Mesenchymal stem cell (in vitro differentiated cells and primary cell): Measurements from ENCODE around the gene C11orf98.
"Not testable (repeated sequence)": the region's sequence is repeated elsewhere in the genome, so short reads cannot be mapped to it uniquely, and the experiment has no call there.

ENCODE experiments used
- DNase-seq: peaks from one replicate; pipeline ENCODE4 v3.0.0-alpha.2; 2013
- H2AFZ ChIP-seq: one replicate; pipeline ENCODE4 v1.6.1; 2013; ENCODE audit warnings: low read depth, mild to moderate bottlenecking, control low read depth, inconsistent platforms, low read length, moderate library complexity
- H2AK5ac ChIP-seq: 2 replicates; pipeline ENCODE4 v1.6.1; 2013; ENCODE audit warnings: low read length, moderate library complexity, mild to moderate bottlenecking, inconsistent platforms; ENCODE audit not compliant: severe bottlenecking
- H2BK120ac ChIP-seq: one replicate; pipeline ENCODE4 v1.6.1; 2013; ENCODE audit warnings: low read depth, mild to moderate bottlenecking, inconsistent platforms, low read length, moderate library complexity
- H2BK12ac ChIP-seq, 2 experiments: one replicate each; pipeline ENCODE4 v1.6.1; 2013; ENCODE audit warnings: inconsistent platforms in 2 of 2, low read length in 2 of 2, mild to moderate bottlenecking in 2 of 2, moderate library complexity in 2 of 2, control low read depth in 1 of 2
- H2BK15ac ChIP-seq: one replicate; pipeline ENCODE4 v1.6.1; 2013; ENCODE audit warnings: mild to moderate bottlenecking, low read depth, inconsistent platforms; ENCODE audit not compliant: poor library complexity, severe bottlenecking
- H2BK5ac ChIP-seq: 2 replicates; pipeline ENCODE4 v1.6.1; 2013; ENCODE audit warnings: low read depth, mild to moderate bottlenecking, low read length, control low read depth, inconsistent platforms; ENCODE audit not compliant: poor library complexity, severe bottlenecking
- H3K14ac ChIP-seq, 2 experiments: one replicate each; pipeline ENCODE4 v1.6.1; 2013; ENCODE audit warnings: inconsistent platforms in 2 of 2, low read length in 2 of 2, control low read depth in 1 of 2, mild to moderate bottlenecking in 1 of 2, moderate library complexity in 1 of 2
- H3K18ac ChIP-seq, 2 experiments: one replicate each; pipeline ENCODE4 v1.6.1; 2013; ENCODE audit warnings: inconsistent platforms in 2 of 2, low read length in 2 of 2, control low read depth in 1 of 2, low read depth in 1 of 2, mild to moderate bottlenecking in 1 of 2
- H3K23ac ChIP-seq, 2 experiments: one replicate each; pipeline ENCODE4 v1.6.1; 2013; ENCODE audit warnings: inconsistent platforms in 2 of 2, low read length in 2 of 2, mild to moderate bottlenecking in 2 of 2, moderate library complexity in 2 of 2, control low read depth in 1 of 2
- H3K27ac ChIP-seq: 2 replicates; pipeline ENCODE4 v1.5.1; 2013; ENCODE audit warnings: mild to moderate bottlenecking, moderate library complexity, low read length, control low read depth, inconsistent platforms; ENCODE audit not compliant: poor library complexity, severe bottlenecking
- H3K27me3 ChIP-seq, 2 experiments: 2 replicates each; pipeline versions ENCODE4 v1.6.1 to v1.7.0; 2013; ENCODE audit warnings: low read length in 2 of 2, mild to moderate bottlenecking in 2 of 2, moderate library complexity in 2 of 2, control low read depth in 1 of 2, inconsistent platforms in 1 of 2; ENCODE audit not compliant: control insufficient read depth in 1 of 2, insufficient read depth in 1 of 2
- H3K36me3 ChIP-seq, 2 experiments: 2 replicates each; pipeline versions ENCODE4 v1.6.1 to v1.7.0; 2013; ENCODE audit warnings: low read length in 2 of 2, control low read depth in 1 of 2, inconsistent platforms in 1 of 2, low read depth in 1 of 2, mild to moderate bottlenecking in 1 of 2; ENCODE audit not compliant: insufficient read depth in 2 of 2, control insufficient read depth in 1 of 2
- H3K4ac ChIP-seq, 2 experiments: one replicate each; pipeline ENCODE4 v1.6.1; 2013; ENCODE audit warnings: inconsistent platforms in 2 of 2, low read length in 2 of 2, mild to moderate bottlenecking in 2 of 2, moderate library complexity in 2 of 2, control low read depth in 1 of 2, low read depth in 1 of 2
- H3K4me1 ChIP-seq: 2 replicates; pipeline ENCODE4 v1.6.1; 2013; ENCODE audit warnings: low read depth, low read length, control low read depth; ENCODE audit not compliant: control insufficient read depth, insufficient read depth
- H3K4me2 ChIP-seq: 2 replicates; pipeline ENCODE4 v1.6.1; 2013; ENCODE audit warnings: low read length, mild to moderate bottlenecking, inconsistent platforms; ENCODE audit not compliant: poor library complexity, severe bottlenecking
- H3K4me3 ChIP-seq, 2 experiments: 2 replicates each; pipeline versions ENCODE4 v1.5.1 to v1.7.0; 2013; ENCODE audit warnings: low read length in 2 of 2, mild to moderate bottlenecking in 2 of 2, control low read depth in 1 of 2, low read depth in 1 of 2; ENCODE audit not compliant: insufficient read depth in 1 of 2
- H3K79me1 ChIP-seq: replicated peaks from 2 replicates; pipeline ENCODE4 v1.6.1; 2013; ENCODE audit warnings: mild to moderate bottlenecking, control low read depth, low read length, inconsistent platforms; ENCODE audit not compliant: poor library complexity, severe bottlenecking
- H3K9ac ChIP-seq: 2 replicates; pipeline ENCODE4 v1.7.0; 2013; ENCODE audit warnings: mild to moderate bottlenecking, low read length, moderate library complexity
- H3K9me3 ChIP-seq: 2 replicates; pipeline ENCODE4 v1.7.0; 2013; ENCODE audit warnings: mild to moderate bottlenecking, low read length; ENCODE audit not compliant: control insufficient read depth
- H4K8ac ChIP-seq: one replicate; pipeline ENCODE4 v1.6.1; 2013; ENCODE audit warnings: inconsistent platforms, mild to moderate bottlenecking, low read length, moderate library complexity
- H4K91ac ChIP-seq: one replicate; pipeline ENCODE4 v1.6.1; 2013; ENCODE audit warnings: mild to moderate bottlenecking, low read length, inconsistent platforms
- WGBS: methylation state at CpG from one replicate; pipeline ENCODE4 v1.1.7; 2013; ENCODE audit warnings: mixed read lengths; 5-methylcytosine and 5-hydroxymethylcytosine counted together

The C11orf98 gene

GRCh38 chr11:62693624-62694023, 28.6 kb upstream of the C11orf98 start:
- H3K4me1 ChIP-seq: peaks cover 20% of the 10 kb centered on the region
- H3K18ac ChIP-seq, H3K27ac ChIP-seq, H2AFZ ChIP-seq, H2BK120ac ChIP-seq, H2BK5ac ChIP-seq, H3K4me2 ChIP-seq, H4K91ac ChIP-seq, H3K14ac ChIP-seq, H2AK5ac ChIP-seq, H2BK15ac ChIP-seq, H3K27me3 ChIP-seq, DNase-seq, H2BK12ac ChIP-seq, H4K8ac ChIP-seq, H3K9me3 ChIP-seq, H3K4ac ChIP-seq, H3K9ac ChIP-seq, H3K23ac ChIP-seq, H3K4me3 ChIP-seq: not testable (repeated sequence)
- H3K79me1 ChIP-seq: peaks cover 13% of the 10 kb centered on the region
- 100% methylated on average over 1 of the region's 4 CpGs for WGBS
- H3K36me3 ChIP-seq: peaks cover 36 to 41% of the 10 kb centered on the region in 2 experiments

- H2AFZ ChIP-seq: no peak within 1 kb of the TSS
- H3K14ac ChIP-seq: no peak within 1 kb of the TSS
- peaks cover 44% of the 10 kb centered on the region in 2 experiments for H3K36me3 ChIP-seq
- H2AK5ac ChIP-seq: peak within 1 kb of the TSS; percentile 41
- peak within 1 kb of the TSS; percentile 68 for H3K27ac ChIP-seq
- peak within 1 kb of the TSS in 1 of 2 experiments; percentile 91 for H3K4me3 ChIP-seq
- H3K4me2 ChIP-seq: peak within 1 kb of the TSS; percentile 14
- no peak within 1 kb of the TSS for H2BK15ac ChIP-seq
- H3K18ac ChIP-seq: no peak within 1 kb of the TSS
- H2BK12ac ChIP-seq: no peak within 1 kb of the TSS
- no peaks in the 10 kb centered on the region for H3K27me3 ChIP-seq
- no peaks in the 10 kb centered on the region for H3K9me3 ChIP-seq
- H4K91ac ChIP-seq: peak within 1 kb of the TSS; percentile 14
- H3K23ac ChIP-seq: no peak within 1 kb of the TSS
- peak; percentile 67 for DNase-seq
- peak within 1 kb of the TSS; percentile 25 for H2BK5ac ChIP-seq
- H3K79me1 ChIP-seq: peaks cover 12% of the 10 kb centered on the region
- H3K9ac ChIP-seq: peak within 1 kb of the TSS; percentile 93
- no peak within 1 kb of the TSS for H2BK120ac ChIP-seq
- no peak within 1 kb of the TSS for H3K4ac ChIP-seq
- H4K8ac ChIP-seq: peak within 1 kb of the TSS; percentile 45
- WGBS: 61% methylated on average over 7 of the region's 11 CpGs
- H3K4me1 ChIP-seq: peaks cover 27% of the 10 kb centered on the region
These were observed 24.6 kb upstream of the C11orf98 start, which contains the start of gene LRRN4CL for GRCh38 chr11:62689421-62690183. Gene LRRN4CL, minus strand, starts transcription at chr11:62689530. Its CDS starts 1,022 bp downstream, at chr11:62688508.

DNA sequence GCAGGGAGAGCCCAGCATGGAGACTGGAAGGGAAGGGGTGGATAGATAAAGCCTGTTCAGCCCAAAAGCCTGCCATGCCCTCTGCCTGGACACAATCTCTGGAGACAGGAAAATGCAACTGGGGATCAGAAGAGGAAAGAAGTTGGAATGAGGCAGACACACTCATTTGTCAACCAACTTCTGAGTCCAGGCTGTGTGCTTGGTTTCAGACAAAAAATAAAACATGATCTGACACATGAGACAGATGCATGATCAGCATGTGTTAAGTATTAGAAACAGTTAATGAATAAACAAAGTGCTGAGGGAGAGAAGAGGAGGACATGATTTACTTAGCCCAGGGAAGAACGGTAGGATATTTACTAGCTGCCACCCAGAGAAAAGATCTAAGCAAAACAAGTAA, 23.5 kb upstream of the C11orf98 start:
- Histone ChIP-seq H3K36me3 (peaks cover 39 to 42% of the 10 kb centered on the region in 2 experiments), H3K9me3 (no peaks in the 10 kb centered on the region), H3K18ac (no peak overlapping the region), H3K23ac (no peak overlapping the region), H3K14ac (no peak overlapping the region), H2BK15ac (no peak overlapping the region), H3K4ac (no peak overlapping the region), H2BK5ac (no peak overlapping the region), H4K91ac (no peak overlapping the region), H2AK5ac (peak overlapping the region; percentile 1), H2BK12ac (no peak overlapping the region), H2BK120ac (no peak overlapping the region), H3K4me1 (peaks cover 27% of the 10 kb centered on the region), H3K4me3 (peak overlapping the region in 1 of 2 experiments; percentile 91), H4K8ac (no peak overlapping the region), H3K4me2 (no peak overlapping the region), H3K79me1 (peaks cover 12% of the 10 kb centered on the region), H3K27ac (peak overlapping the region; percentile 68), H3K9ac (peak overlapping the region; percentile 93), H3K27me3 (no peaks in the 10 kb centered on the region), H2AFZ (no peak overlapping the region)
- WGBS: 45% methylated on average over 1 of the region's 1 CpG
- DNase-seq: no peak

- no peak for DNase-seq
- H3K27ac ChIP-seq: no peak overlapping the region
- H2BK15ac ChIP-seq: no peak overlapping the region
- no peak overlapping the region for H2BK5ac ChIP-seq
- 93% methylated on average over 73 of the region's 74 CpGs for WGBS
- peak overlapping the region; percentile 31 for H4K8ac ChIP-seq
- H3K79me1 ChIP-seq: peaks cover 11% of the 10 kb centered on the region
- H2AK5ac ChIP-seq: peak overlapping the region; percentile 35
- H3K9ac ChIP-seq: peak overlapping the region; percentile 93
- H4K91ac ChIP-seq: peak overlapping the region; percentile 30
- H3K18ac ChIP-seq: no peak overlapping the region
- no peak overlapping the region for H2BK12ac ChIP-seq
- H3K4me2 ChIP-seq: no peak overlapping the region
- no peak overlapping the region for H3K4ac ChIP-seq
- no peak overlapping the region for H3K23ac ChIP-seq
- peak overlapping the region in 1 of 2 experiments; percentile 91 for H3K4me3 ChIP-seq
- H2AFZ ChIP-seq: no peak overlapping the region
- H2BK120ac ChIP-seq: no peak overlapping the region
- H3K4me1 ChIP-seq: peaks cover 27% of the 10 kb centered on the region
- no peaks in the 10 kb centered on the region for H3K27me3 ChIP-seq
- H3K9me3 ChIP-seq: no peaks in the 10 kb centered on the region
- no peak overlapping the region for H3K14ac ChIP-seq
- H3K36me3 ChIP-seq: peaks cover 33 to 35% of the 10 kb centered on the region in 2 experiments
These were observed 22.7 kb upstream of the C11orf98 start for GRCh38 chr11:62687508-62688396.
